T-helper 1 cell (primary cell): ENCODE measurements around the gene FBXL17.

Source experiments
- DNase-seq, 5 donors: peaks; one replicate each; pipeline ENCODE4 v3.0.0-alpha.2; 2012 to 2020

Gene FBXL17

GRCh38 chr5:108081707-108082106, 300.2 kb downstream of the FBXL17 start:
- DNase-seq, result no peak

GRCh38 chr5:108079753-108080152, 302.1 kb downstream of the FBXL17 start:
- no peak for DNase-seq

GRCh38 chr5:108078882-108079281, 303.0 kb downstream of the FBXL17 start:
- DNase-seq, result no peak

GRCh38 chr5:108078345-108078744, 303.6 kb downstream of the FBXL17 start:
- no peak for DNase-seq

- DNase-seq, result no peak
These were observed 307.3 kb downstream of the FBXL17 start for GRCh38 chr5:108074626-108075025.

GRCh38 chr5:108064302-108064701, 317.6 kb downstream of the FBXL17 start:
- no peak for DNase-seq

- no peak for DNase-seq
These were observed 320.0 kb downstream of the FBXL17 start for GRCh38 chr5:108061941-108062340.

GRCh38 chr5:108060340-108060739, 321.6 kb downstream of the FBXL17 start:
- DNase-seq, result no peak

- no peak for DNase-seq
These were observed 322.6 kb downstream of the FBXL17 start for GRCh38 chr5:108059334-108059733.

- no peak for DNase-seq
These were observed 327.5 kb downstream of the FBXL17 start for GRCh38 chr5:108054349-108054748.

- DNase-seq, result no peak
These were observed 334.8 kb downstream of the FBXL17 start for GRCh38 chr5:108046955-108047670.

- no peak for DNase-seq
These were observed 345.4 kb downstream of the FBXL17 start for GRCh38 chr5:108036482-108036881.

- DNase-seq, result no peak
These were observed 353.0 kb downstream of the FBXL17 start for GRCh38 chr5:108028883-108029282.

GRCh38 chr5:108028412-108028811, 353.5 kb downstream of the FBXL17 start:
- DNase-seq, result no peak

GRCh38 chr5:108025957-108026356, 355.9 kb downstream of the FBXL17 start:
- no peak for DNase-seq

GRCh38 chr5:108024986-108025385, 356.9 kb downstream of the FBXL17 start:
- DNase-seq, result no peak

GRCh38 chr5:108016101-108016500, 365.8 kb downstream of the FBXL17 start:
- no peak for DNase-seq

- no peak for DNase-seq
These were observed 375.1 kb downstream of the FBXL17 start for GRCh38 chr5:108006791-108007190.

GRCh38 chr5:108003178-108003577, 378.7 kb downstream of the FBXL17 start:
- peak in 1 of 5 donors; percentile 48 for DNase-seq

- no peak for DNase-seq
These were observed 380.7 kb downstream of the FBXL17 start for GRCh38 chr5:108001222-108001621.

- DNase-seq, result no peak
These were observed 384.4 kb downstream of the FBXL17 start for GRCh38 chr5:107997338-107997980.

GRCh38 chr5:107993341-107993740, 388.6 kb downstream of the FBXL17 start:
- no peak for DNase-seq

GRCh38 chr5:107990881-107991810, 390.8 kb downstream of the FBXL17 start:
- no peak for DNase-seq
